Measurements from ENCODE around the gene PHF21B. TPM values are rescaled to one million over a fixed set of nuclear protein-coding genes. Genes with fewer than 3 reads are reported as not detected.

The PHF21B gene
- total and polyA plus RNA-seq, 2 donors (not counting 1 experiment from before 2014, with no cell fraction given): 0.17 TPM; not detected in 1

DNA sequence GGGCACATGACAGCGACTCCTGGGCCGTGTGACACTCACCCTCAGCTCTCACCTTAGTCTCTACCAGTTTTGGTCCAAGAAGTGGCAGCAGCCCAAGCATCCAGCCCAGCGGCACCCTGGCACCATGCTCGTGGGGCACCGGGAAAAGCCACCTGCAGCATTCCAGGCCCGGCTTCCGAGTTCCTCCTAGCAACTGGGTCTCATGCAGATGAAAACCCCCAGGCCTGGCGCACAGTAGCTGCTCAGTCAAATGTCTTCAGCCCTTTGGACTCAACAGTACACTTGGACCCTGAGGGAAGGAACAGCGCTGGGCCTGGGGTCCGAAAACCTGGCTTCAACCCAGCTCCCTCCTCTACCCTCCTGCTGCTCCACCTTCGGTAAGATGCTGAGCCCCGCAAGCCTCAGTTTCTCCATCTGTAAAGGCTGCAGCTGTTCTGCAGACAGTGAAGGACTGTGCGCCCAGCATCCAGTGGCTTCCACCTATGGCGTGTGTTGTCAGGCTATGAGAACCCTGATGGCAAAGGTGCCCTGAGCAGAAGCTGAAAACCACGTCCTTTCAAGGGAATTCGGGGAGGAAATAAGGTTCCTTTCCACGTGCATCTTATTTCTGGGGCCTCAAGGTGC is 66.0 kb downstream of the PHF21B start:
- Histone ChIP-seq H3K4me1 (ENCODE audit: control insufficient read depth, extremely low read depth, insufficient read depth, low read length) (no peaks in the 10 kb centered on the region), H3K79me2 (ENCODE audit: control insufficient read depth, insufficient read depth, low read length) (no peaks in the 10 kb centered on the region), H2AFZ (ENCODE audit: low read length) (no peak overlapping the region), H3K4me3 (replicated peaks in 1 of 4; ENCODE audit: control extremely low read depth in 1 of 4, insufficient read depth in 1 of 4, low read depth in 3 of 4, low read length in 4 of 4) (no peak overlapping the region), H3K27me3 (ENCODE audit: control insufficient read depth, insufficient read depth, low read length) (no peaks in the 10 kb centered on the region), H3K4me2 (ENCODE audit: extremely low read depth, insufficient read depth, low read length) (no peak overlapping the region), H3K27ac (ENCODE audit: insufficient read depth, low read length) (no peak overlapping the region), H3K9me3 (ENCODE audit: control insufficient read depth, insufficient read depth, low read depth, low read length) (no peaks in the 10 kb centered on the region), H3K9ac (ENCODE audit: insufficient read depth, low read length) (no peak overlapping the region), H3K36me3 (ENCODE audit: control insufficient read depth, insufficient read depth, low read length) (no peaks in the 10 kb centered on the region), H4K20me1 (ENCODE audit: control insufficient read depth, extremely low read depth, insufficient read depth, low read length) (no peaks in the 10 kb centered on the region)
- DNase-seq (ENCODE audit: low read depth in 2 of 2): no peak
- no peak for TF ChIP-seq EZH2 (IDR thresholded peaks at IDR 0.05; ENCODE audit: low read length, missing control alignments)
- TF ChIP-seq, protein P1, sequence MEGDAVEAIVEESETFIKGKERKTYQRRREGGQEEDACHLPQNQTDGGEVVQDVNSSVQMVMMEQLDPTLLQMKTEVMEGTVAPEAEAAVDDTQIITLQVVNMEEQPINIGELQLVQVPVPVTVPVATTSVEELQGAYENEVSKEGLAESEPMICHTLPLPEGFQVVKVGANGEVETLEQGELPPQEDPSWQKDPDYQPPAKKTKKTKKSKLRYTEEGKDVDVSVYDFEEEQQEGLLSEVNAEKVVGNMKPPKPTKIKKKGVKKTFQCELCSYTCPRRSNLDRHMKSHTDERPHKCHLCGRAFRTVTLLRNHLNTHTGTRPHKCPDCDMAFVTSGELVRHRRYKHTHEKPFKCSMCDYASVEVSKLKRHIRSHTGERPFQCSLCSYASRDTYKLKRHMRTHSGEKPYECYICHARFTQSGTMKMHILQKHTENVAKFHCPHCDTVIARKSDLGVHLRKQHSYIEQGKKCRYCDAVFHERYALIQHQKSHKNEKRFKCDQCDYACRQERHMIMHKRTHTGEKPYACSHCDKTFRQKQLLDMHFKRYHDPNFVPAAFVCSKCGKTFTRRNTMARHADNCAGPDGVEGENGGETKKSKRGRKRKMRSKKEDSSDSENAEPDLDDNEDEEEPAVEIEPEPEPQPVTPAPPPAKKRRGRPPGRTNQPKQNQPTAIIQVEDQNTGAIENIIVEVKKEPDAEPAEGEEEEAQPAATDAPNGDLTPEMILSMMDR (conservative IDR thresholded peaks at IDR 0.05 in 1 of 2, IDR thresholded peaks at IDR 0.05 in 1 of 2; ENCODE audit: low read depth in 1 of 2, low read length in 2 of 2): no peak

DNA sequence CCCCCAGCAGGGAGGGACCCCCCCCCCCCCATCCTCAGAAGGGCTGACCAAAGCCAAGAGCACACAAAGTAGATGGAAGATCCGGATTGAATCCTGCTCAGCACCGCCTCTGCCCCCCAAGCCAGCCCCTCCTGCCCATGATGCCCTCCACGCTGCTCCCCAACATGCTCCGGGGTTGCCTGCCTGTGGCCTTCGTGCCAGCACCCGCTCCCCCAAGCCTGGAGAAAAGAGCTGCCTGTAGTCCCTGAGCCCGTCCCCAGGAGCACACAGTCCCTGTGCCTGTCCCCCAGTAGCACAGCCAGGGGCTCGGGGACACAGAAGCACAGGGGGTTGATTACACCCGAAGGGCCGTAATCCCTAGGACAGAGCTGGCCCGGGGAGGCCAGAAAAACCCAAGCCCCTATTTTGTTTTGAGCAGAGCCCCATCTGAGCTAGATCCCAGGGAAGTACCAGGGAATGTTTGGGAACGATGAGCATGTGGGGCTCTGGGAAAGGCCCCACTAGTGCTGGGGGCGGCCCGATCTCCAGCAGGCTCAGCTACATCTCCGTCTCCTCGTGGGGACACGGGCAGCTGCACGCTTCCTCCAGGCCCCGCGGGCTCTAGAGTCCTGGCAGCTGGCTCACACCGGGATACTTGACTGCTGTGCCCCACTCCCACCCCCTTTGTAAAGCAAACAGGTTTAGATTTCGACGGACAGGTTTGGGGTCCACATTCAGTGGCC is 66.7 kb downstream of the PHF21B start:
- DNase-seq (ENCODE audit: low read depth in 2 of 2): no peak

DNA sequence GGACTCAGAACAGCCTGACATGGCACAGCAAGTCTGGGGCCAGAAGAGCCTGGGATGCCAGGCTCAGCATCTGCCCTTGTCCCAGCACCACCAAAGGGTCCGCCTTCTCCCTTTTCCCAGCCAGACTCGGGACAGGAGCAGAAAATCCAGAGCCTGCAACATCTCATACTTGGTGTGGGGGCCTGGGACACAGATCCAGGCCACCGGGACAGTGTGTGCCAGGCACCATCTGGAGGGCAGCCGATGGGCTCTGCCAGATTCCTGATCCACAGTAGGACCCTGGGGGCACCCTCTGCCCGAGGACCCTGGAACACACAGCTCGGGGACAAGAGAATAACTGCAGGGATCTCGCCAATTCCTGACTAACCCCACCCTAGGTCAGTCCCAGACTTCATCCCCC is 67.7 kb downstream of the PHF21B start:
- H3K79me2 ChIP-seq (ENCODE audit: control insufficient read depth, insufficient read depth, low read length): no peaks in the 10 kb centered on the region
- no peaks in the 10 kb centered on the region for H3K36me3 ChIP-seq (ENCODE audit: control insufficient read depth, insufficient read depth, low read length)
- H3K4me2 ChIP-seq (ENCODE audit: extremely low read depth, insufficient read depth, low read length): no peak overlapping the region
- no peaks in the 10 kb centered on the region for H3K4me1 ChIP-seq (ENCODE audit: control insufficient read depth, extremely low read depth, insufficient read depth, low read length)
- no peak overlapping the region for H3K4me3 ChIP-seq (replicated peaks in 1 of 4; ENCODE audit: control extremely low read depth in 1 of 4, insufficient read depth in 1 of 4, low read depth in 3 of 4, low read length in 4 of 4)
- no peaks in the 10 kb centered on the region for H3K9me3 ChIP-seq (ENCODE audit: control insufficient read depth, insufficient read depth, low read depth, low read length)
- no peaks in the 10 kb centered on the region for H3K27me3 ChIP-seq (ENCODE audit: control insufficient read depth, insufficient read depth, low read length)
- H4K20me1 ChIP-seq (ENCODE audit: control insufficient read depth, extremely low read depth, insufficient read depth, low read length): no peaks in the 10 kb centered on the region
- TF ChIP-seq EZH2 (IDR thresholded peaks at IDR 0.05; ENCODE audit: low read length, missing control alignments): no peak
- no peak overlapping the region for H3K27ac ChIP-seq (ENCODE audit: insufficient read depth, low read length)
- H2AFZ ChIP-seq (ENCODE audit: low read length): no peak overlapping the region
- DNase-seq (ENCODE audit: low read depth in 2 of 2): no peak
- no peak overlapping the region for H3K9ac ChIP-seq (ENCODE audit: insufficient read depth, low read length)

More for the DNA sequence above, 66.7 kb downstream of the PHF21B start:
- Histone ChIP-seq H3K4me2 (ENCODE audit: extremely low read depth, insufficient read depth, low read length) (no peak overlapping the region), H3K4me1 (ENCODE audit: control insufficient read depth, extremely low read depth, insufficient read depth, low read length) (no peaks in the 10 kb centered on the region), H3K9ac (ENCODE audit: insufficient read depth, low read length) (no peak overlapping the region), H3K79me2 (ENCODE audit: control insufficient read depth, insufficient read depth, low read length) (no peaks in the 10 kb centered on the region), H3K9me3 (ENCODE audit: control insufficient read depth, insufficient read depth, low read depth, low read length) (no peaks in the 10 kb centered on the region), H3K4me3 (replicated peaks in 1 of 4; ENCODE audit: control extremely low read depth in 1 of 4, insufficient read depth in 1 of 4, low read depth in 3 of 4, low read length in 4 of 4) (no peak overlapping the region), H2AFZ (ENCODE audit: low read length) (no peak overlapping the region), H3K27me3 (ENCODE audit: control insufficient read depth, insufficient read depth, low read length) (no peaks in the 10 kb centered on the region), H3K27ac (ENCODE audit: insufficient read depth, low read length) (no peak overlapping the region), H3K36me3 (ENCODE audit: control insufficient read depth, insufficient read depth, low read length) (no peaks in the 10 kb centered on the region), H4K20me1 (ENCODE audit: control insufficient read depth, extremely low read depth, insufficient read depth, low read length) (no peaks in the 10 kb centered on the region)
- TF ChIP-seq, protein P1 (conservative IDR thresholded peaks at IDR 0.05 in 1 of 2, IDR thresholded peaks at IDR 0.05 in 1 of 2; ENCODE audit: low read depth in 1 of 2, low read length in 2 of 2): no peak
- no peak for TF ChIP-seq EZH2 (IDR thresholded peaks at IDR 0.05; ENCODE audit: low read length, missing control alignments)
